IMR-90 (cell line): ENCODE measurements around the gene PRKAG1. TPM values are rescaled to one million over a fixed set of nuclear protein-coding genes. Genes with fewer than 3 reads are reported as not detected.

Experiments used
- ATAC-seq: fragments of 200-7000 bp; cut with Tn5 transposase; 2 replicates; pipeline ENCODE4 v1.9.1; 2020; ENCODE audit warnings: low read depth, mild to moderate bottlenecking, moderate library complexity
- BruUV-seq: library from RNA; stranded (reverse); fragments of 400-500 nt; replicated peaks from 2 replicates; lab custom pipeline; 2021; lab: Mats Ljungman, UMichigan
- CTCF ChIA-PET: fragments of 300-600 bp; formaldehyde crosslinking; extraction: SDS; loops from one replicate; lab custom pipeline; 2021; ENCODE audit warnings: antibody characterized with exemption; lab: Yijun Ruan, JAX
- POLR2A ChIA-PET: fragments of 300-600 bp; sonication (Branson Sonifier 250); formaldehyde crosslinking; loops from one replicate; lab custom pipeline; 2022; ENCODE audit warnings: antibody characterized with exemption; ENCODE audit not compliant: unreplicated experiment; lab: Charles Lee
- DNase-seq: peaks from one replicate; pipeline ENCODE4 v3.0.0; 2013
- H2AFZ ChIP-seq: replicated peaks from 2 replicates; pipeline ENCODE3; 2013; ENCODE audit warnings: low read length, mild to moderate bottlenecking; ENCODE audit not compliant: poor library complexity
- H2AK5ac ChIP-seq: 2 replicates; pipeline ENCODE4 v1.6.1; 2013; ENCODE audit warnings: low read depth, low read length, inconsistent platforms
- H2AK9ac ChIP-seq: replicated peaks from 2 replicates; pipeline ENCODE3; 2013; ENCODE audit warnings: mild to moderate bottlenecking, low read depth, low read length, moderate library complexity; ENCODE audit not compliant: poor library complexity
- H2BK120ac ChIP-seq: 2 replicates; pipeline ENCODE4 v1.6.1; 2013; ENCODE audit warnings: low read depth, low read length, inconsistent platforms
- H2BK15ac ChIP-seq: 3 replicates; pipeline ENCODE4 v1.6.1; 2013; ENCODE audit warnings: low read depth, low read length, inconsistent platforms
- H2BK20ac ChIP-seq: 2 replicates; pipeline ENCODE4 v1.6.1; 2013; ENCODE audit warnings: low read depth, mild to moderate bottlenecking, inconsistent platforms, low read length, moderate library complexity
- H2BK5ac ChIP-seq: 2 replicates; pipeline ENCODE4 v1.6.1; 2013; ENCODE audit warnings: mild to moderate bottlenecking, low read depth, low read length, inconsistent platforms; ENCODE audit not compliant: poor library complexity, severe bottlenecking
- H3K14ac ChIP-seq: replicated peaks from 2 replicates; pipeline ENCODE4 v1.6.1; 2013; ENCODE audit warnings: low read depth, low read length, inconsistent platforms
- H3K18ac ChIP-seq: 2 replicates; pipeline ENCODE4 v1.6.1; 2013; ENCODE audit warnings: low read depth, low read length, control low read depth
- H3K23ac ChIP-seq: 2 replicates; pipeline ENCODE4 v1.6.1; 2013; ENCODE audit warnings: low read depth, low read length, inconsistent platforms
- H3K27ac ChIP-seq: 2 replicates; pipeline ENCODE4 v1.5.1; 2013; ENCODE audit warnings: mild to moderate bottlenecking, control low read depth, low read length; ENCODE audit not compliant: insufficient read depth
- H3K27me3 ChIP-seq: 2 replicates; pipeline ENCODE4 v1.6.1; 2013; ENCODE audit warnings: low read length; ENCODE audit not compliant: control insufficient read depth, insufficient read depth
- H3K36me3 ChIP-seq: 2 replicates; pipeline ENCODE4 v1.6.1; 2013; ENCODE audit warnings: low read length, mixed read lengths; ENCODE audit not compliant: control insufficient read depth, insufficient read depth
- H3K4ac ChIP-seq: 2 replicates; pipeline ENCODE4 v1.6.1; 2013; ENCODE audit warnings: low read depth, low read length, inconsistent platforms
- H3K4me1 ChIP-seq: 2 replicates; pipeline ENCODE4 v1.6.1; 2013; ENCODE audit warnings: low read length, mixed read lengths; ENCODE audit not compliant: control insufficient read depth, insufficient read depth
- H3K4me2 ChIP-seq: 2 replicates; pipeline ENCODE4 v1.6.1; 2013; ENCODE audit warnings: low read depth, mild to moderate bottlenecking, control low read depth, low read length, moderate library complexity
- H3K4me3 ChIP-seq: 2 replicates; pipeline ENCODE4 v1.5.1; 2013; ENCODE audit warnings: low read depth, mild to moderate bottlenecking, control low read depth, low read length, moderate library complexity; ENCODE audit not compliant: insufficient read depth
- H3K56ac ChIP-seq: 2 replicates; pipeline ENCODE4 v1.6.1; 2013; ENCODE audit warnings: low read length, inconsistent platforms; ENCODE audit not compliant: insufficient read depth; ENCODE audit errors: extremely low read depth
- H3K79me1 ChIP-seq, 2 experiments: 2 replicates each; pipeline ENCODE4 v1.6.1; 2013; ENCODE audit warnings: low read length in 2 of 2, inconsistent platforms in 1 of 2, low read depth in 1 of 2
- H3K9ac ChIP-seq: 2 replicates; pipeline ENCODE4 v1.6.1; 2013; ENCODE audit warnings: low read depth, low read length, control low read depth
- H3K9me1 ChIP-seq: 2 replicates; pipeline ENCODE4 v1.6.1; 2013; ENCODE audit warnings: low read length, inconsistent platforms; ENCODE audit not compliant: insufficient read depth
- H3K9me3 ChIP-seq: 2 replicates; pipeline ENCODE4 v1.6.1; 2013; ENCODE audit warnings: low read length; ENCODE audit not compliant: control insufficient read depth, insufficient read depth
- H4K20me1 ChIP-seq: 2 replicates; pipeline ENCODE4 v1.6.1; 2013; ENCODE audit warnings: low read length, inconsistent platforms; ENCODE audit not compliant: insufficient read depth
- H4K5ac ChIP-seq: 2 replicates; pipeline ENCODE4 v1.6.1; 2013; ENCODE audit warnings: mild to moderate bottlenecking, low read depth, low read length, control low read depth
- H4K8ac ChIP-seq, 2 experiments: 2 replicates each; pipeline ENCODE4 v1.6.1; 2013; ENCODE audit warnings: low read depth in 2 of 2, low read length in 2 of 2, control low read depth in 1 of 2, inconsistent platforms in 1 of 2
- H4K91ac ChIP-seq: 2 replicates; pipeline ENCODE4 v1.6.1; 2013; ENCODE audit warnings: low read depth, low read length, inconsistent platforms; ENCODE audit not compliant: insufficient read depth
- CHD1 ChIP-seq: IDR thresholded peaks from 2 replicates; pipeline ENCODE4 v1.6.1; 2012; ENCODE audit warnings: low read depth, low read length, improper control_type of control experiment
- FOS ChIP-seq: fragments of 150-350 bp; IDR thresholded peaks from 2 replicates; pipeline ENCODE4 v1.6.1; 2016; ENCODE audit warnings: low read depth, low read length
- MAFK ChIP-seq: IDR thresholded peaks from 2 replicates; pipeline ENCODE4 v1.6.1; 2012; ENCODE audit warnings: low read depth, low read length, improper control_type of control experiment
- MAZ ChIP-seq: IDR thresholded peaks from 2 replicates; pipeline ENCODE4 v1.6.1; 2012; ENCODE audit warnings: low read depth, mild to moderate bottlenecking, low read length, improper control_type of control experiment, moderate library complexity, borderline replicate concordance
- MXI1 ChIP-seq: IDR thresholded peaks from 2 replicates; pipeline ENCODE4 v1.6.1; 2012; ENCODE audit warnings: low read depth, mild to moderate bottlenecking, low read length, moderate library complexity, borderline replicate concordance
- NFE2L2 ChIP-seq: fragments of 150-350 bp; IDR thresholded peaks from 2 replicates; pipeline ENCODE4 v1.6.1; 2016; ENCODE audit warnings: low read depth, mild to moderate bottlenecking, low read length
- POLR2A ChIP-seq: IDR thresholded peaks from 2 replicates; pipeline ENCODE4 v1.6.1; 2012; ENCODE audit warnings: mild to moderate bottlenecking, low read depth, low read length
- RAD21 ChIP-seq: IDR thresholded peaks from 2 replicates; pipeline ENCODE4 v1.6.1; 2012; ENCODE audit warnings: low read length, improper control_type of control experiment
- RCOR1 ChIP-seq: IDR thresholded peaks from 2 replicates; pipeline ENCODE4 v1.6.1; 2012; ENCODE audit warnings: mild to moderate bottlenecking, low read length, improper control_type of control experiment; ENCODE audit not compliant: insufficient replicate concordance
- RFX5 ChIP-seq: IDR thresholded peaks from 2 replicates; pipeline ENCODE4 v1.8.0; 2012; ENCODE audit warnings: low read depth, mild to moderate bottlenecking, low read length, moderate library complexity
- SMC3 ChIP-seq: fragments of 150-350 bp; IDR thresholded peaks from 2 replicates; pipeline ENCODE4 v1.6.1; 2016; ENCODE audit warnings: low read depth, mild to moderate bottlenecking, antibody characterized with exemption, low read length, moderate library complexity
- WGBS, 2 experiments: methylation state at CpG; one replicate each; pipeline versions ENCODE4 v1.1.5 to v1.1.7; 2013; ENCODE audit warnings: missing lambda C conversion rate in 2 of 2; ENCODE audit not compliant: insufficient read length in 1 of 2; ENCODE audit errors: extremely low coverage in 2 of 2; 5-methylcytosine and 5-hydroxymethylcytosine counted together
- dilution Hi-C: fragments of 300-500 bp; cut with HindIII; formaldehyde crosslinking; loops from one replicate; pipeline ENCODE4 v1.14.3; 2018; ENCODE audit warnings: low sequenced_read_pairs; ENCODE audit not compliant: unreplicated experiment
- in situ Hi-C: fragments of 300-500 bp; cut with MboI; formaldehyde crosslinking; loops from 3 replicates; pipeline ENCODE4 v1.14.3; 2019; ENCODE audit warnings: low sequenced_read_pairs, inconsistent platforms, mixed read lengths
- intact Hi-C: fragments of 100-400 bp; cut with micrococcal nuclease; formaldehyde crosslinking; loops from 2 replicates; pipeline ENCODE4 v1.10.0; 2022
- polyA plus RNA-seq, 3 experiments: library from polyadenylated mRNA; depleted of rRNA; stranded (reverse); fragments of >200 nt; gene quantifications; 2 replicates each; pipeline ENCODE4 v1.2.3, GENCODE V29; 2012; ENCODE audit warnings: low replicate concordance in 1 of 3
- total RNA-seq: library from RNA; depleted of rRNA; stranded (reverse); fragments of >200 nt; gene quantifications from 2 replicates; pipeline ENCODE4 v1.2.3, GENCODE V29; 2012
- TF ChIP-seq, protein P1 (sequence below): fragments of 150-350 bp; IDR thresholded peaks from 2 replicates; pipeline ENCODE4 v1.6.1; 2017; ENCODE audit warnings: mild to moderate bottlenecking, antibody characterized with exemption, low read length, low read depth
- TF ChIP-seq, protein P2 (sequence below): conservative IDR thresholded peaks from 2 replicates; pipeline ENCODE4 v1.5.1; 2012; ENCODE audit warnings: mild to moderate bottlenecking, low read depth, low read length, improper control_type of control experiment

Gene PRKAG1
- total and polyA plus RNA-seq, 2 of the 4 experiments (the other 2 are of a cell fraction): 81.1 to 106 TPM

DNA sequence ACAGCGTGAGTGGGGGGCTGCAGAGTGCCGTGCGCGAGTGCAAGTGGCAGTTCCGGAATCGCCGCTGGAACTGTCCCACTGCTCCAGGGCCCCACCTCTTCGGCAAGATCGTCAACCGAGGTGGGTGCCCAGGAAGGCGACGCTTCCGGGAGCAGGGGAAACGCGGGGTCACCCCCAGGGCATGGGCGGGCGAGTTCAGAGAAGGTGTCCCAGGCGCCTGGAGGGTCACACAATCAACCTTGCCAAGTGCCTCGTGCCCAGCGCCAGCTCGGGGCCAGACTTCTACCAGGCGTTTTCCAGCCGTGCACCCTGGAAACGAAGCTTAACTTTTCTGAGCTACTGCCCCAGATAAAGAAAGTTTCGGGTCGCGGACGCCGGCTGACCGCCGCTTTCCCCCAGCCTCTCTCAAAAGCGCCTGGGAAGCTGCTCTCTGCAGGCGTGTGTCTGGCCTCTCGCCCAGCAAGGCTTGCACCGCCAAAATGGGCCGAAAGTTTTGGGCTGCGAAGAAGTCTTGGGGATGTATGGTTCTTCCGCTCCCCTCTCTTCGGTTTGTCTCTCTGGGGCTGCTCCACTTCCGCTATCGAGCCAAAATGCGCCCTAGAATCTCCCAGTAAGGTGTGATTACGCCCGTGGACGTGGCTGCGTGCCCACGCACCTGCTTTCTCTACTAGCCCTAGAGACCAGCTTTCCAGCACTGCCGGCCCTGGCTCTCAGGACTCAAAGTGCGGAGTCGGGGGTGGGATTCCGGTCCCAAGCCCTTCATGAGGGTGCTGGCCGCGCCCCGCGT, 38.8 kb downstream of the PRKAG1 start:
- POLR2A ChIA-PET: no interaction called here
- H3K4me3 ChIP-seq: no peak overlapping the region

More for the DNA sequence above, 38.8 kb downstream of the PRKAG1 start:
- Histone ChIP-seq H3K9me1 (peaks cover 8% of the 10 kb centered on the region), H3K56ac (no peak overlapping the region), H3K4me1 (peaks cover 3% of the 10 kb centered on the region; the same call in 1 of the 2 replicates), H3K4me2 (peak overlapping the region; percentile 60), H2BK120ac (no peak overlapping the region), H3K36me3 (no peaks in the 10 kb centered on the region), H4K5ac (no peak overlapping the region), H3K27ac (no peak overlapping the region), H2BK5ac (no peak overlapping the region), H3K14ac (no peak overlapping the region), H2AFZ (peak overlapping the region; percentile 34), H4K20me1 (peaks cover 16% of the 10 kb centered on the region; the same call in 1 of the 2 replicates), H3K4ac (no peak overlapping the region), H2AK5ac (no peak overlapping the region), H3K27me3 (peaks cover 85% of the 10 kb centered on the region), H3K79me1 (no peaks in the 10 kb centered on the region), H3K23ac (no peak overlapping the region), H2BK15ac (no peak overlapping the region), H3K9me3 (no peaks in the 10 kb centered on the region), H2BK20ac (no peak overlapping the region), H3K9ac (no peak overlapping the region), H4K8ac (no peak overlapping the region), H2AK9ac (no peak overlapping the region), H4K91ac (no peak overlapping the region), H3K18ac (no peak overlapping the region)
- ATAC-seq (no peak), DNase-seq (no peak)
- in situ Hi-C loops: no loop called here
- dilution Hi-C loops: no loop called here
- intact Hi-C loops: no loop called here
- BruUV-seq: no TSS peak
- TF ChIP-seq SMC3 (no peak), RCOR1 (no peak), NFE2L2 (no peak), MXI1 (no peak), FOS (no peak), CHD1 (no peak), RAD21 (no peak), POLR2A (no peak), RFX5 (no peak), MAZ (no peak), MAFK (no peak)
- TF ChIP-seq, protein P1, sequence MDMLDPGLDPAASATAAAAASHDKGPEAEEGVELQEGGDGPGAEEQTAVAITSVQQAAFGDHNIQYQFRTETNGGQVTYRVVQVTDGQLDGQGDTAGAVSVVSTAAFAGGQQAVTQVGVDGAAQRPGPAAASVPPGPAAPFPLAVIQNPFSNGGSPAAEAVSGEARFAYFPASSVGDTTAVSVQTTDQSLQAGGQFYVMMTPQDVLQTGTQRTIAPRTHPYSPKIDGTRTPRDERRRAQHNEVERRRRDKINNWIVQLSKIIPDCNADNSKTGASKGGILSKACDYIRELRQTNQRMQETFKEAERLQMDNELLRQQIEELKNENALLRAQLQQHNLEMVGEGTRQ: no peak
- TF ChIP-seq, protein P2, sequence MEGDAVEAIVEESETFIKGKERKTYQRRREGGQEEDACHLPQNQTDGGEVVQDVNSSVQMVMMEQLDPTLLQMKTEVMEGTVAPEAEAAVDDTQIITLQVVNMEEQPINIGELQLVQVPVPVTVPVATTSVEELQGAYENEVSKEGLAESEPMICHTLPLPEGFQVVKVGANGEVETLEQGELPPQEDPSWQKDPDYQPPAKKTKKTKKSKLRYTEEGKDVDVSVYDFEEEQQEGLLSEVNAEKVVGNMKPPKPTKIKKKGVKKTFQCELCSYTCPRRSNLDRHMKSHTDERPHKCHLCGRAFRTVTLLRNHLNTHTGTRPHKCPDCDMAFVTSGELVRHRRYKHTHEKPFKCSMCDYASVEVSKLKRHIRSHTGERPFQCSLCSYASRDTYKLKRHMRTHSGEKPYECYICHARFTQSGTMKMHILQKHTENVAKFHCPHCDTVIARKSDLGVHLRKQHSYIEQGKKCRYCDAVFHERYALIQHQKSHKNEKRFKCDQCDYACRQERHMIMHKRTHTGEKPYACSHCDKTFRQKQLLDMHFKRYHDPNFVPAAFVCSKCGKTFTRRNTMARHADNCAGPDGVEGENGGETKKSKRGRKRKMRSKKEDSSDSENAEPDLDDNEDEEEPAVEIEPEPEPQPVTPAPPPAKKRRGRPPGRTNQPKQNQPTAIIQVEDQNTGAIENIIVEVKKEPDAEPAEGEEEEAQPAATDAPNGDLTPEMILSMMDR: no peak
- CTCF ChIA-PET: interaction anchor here (1.2 to 1.7 kb wide), 2 partner anchors 8 to 89 kb away, joined by 3 to 7 read pairs; no protein-coding TSS in a partner anchor
- 2% methylated on average over 28 of the region's 55 CpGs; no CpG with 5 or more reads in 1 of the 2 experiments for WGBS, 2 experiments
